IMR-90 (cell line): ENCODE data around the gene ZNF248. TPM values are rescaled to one million over a fixed set of nuclear protein-coding genes. Genes with fewer than 3 reads are reported as not detected.

Experiments used
- ATAC-seq: fragments of 200-7000 bp; cut with Tn5 transposase; 2 replicates; pipeline ENCODE4 v1.9.1; 2020; ENCODE audit warnings: low read depth, mild to moderate bottlenecking, moderate library complexity
- BruUV-seq: library from RNA; stranded (reverse); fragments of 400-500 nt; replicated peaks from 2 replicates; lab custom pipeline; 2021; lab: Mats Ljungman, UMichigan
- CTCF ChIA-PET: fragments of 300-600 bp; formaldehyde crosslinking; extraction: SDS; loops from one replicate; lab custom pipeline; 2021; ENCODE audit warnings: antibody characterized with exemption; lab: Yijun Ruan, JAX
- POLR2A ChIA-PET: fragments of 300-600 bp; sonication (Branson Sonifier 250); formaldehyde crosslinking; loops from one replicate; lab custom pipeline; 2022; ENCODE audit warnings: antibody characterized with exemption; ENCODE audit not compliant: unreplicated experiment; lab: Charles Lee
- DNase-seq: peaks from one replicate; pipeline ENCODE4 v3.0.0; 2013
- H2AFZ ChIP-seq: replicated peaks from 2 replicates; pipeline ENCODE3; 2013; ENCODE audit warnings: low read length, mild to moderate bottlenecking; ENCODE audit not compliant: poor library complexity
- H2AK5ac ChIP-seq: 2 replicates; pipeline ENCODE4 v1.6.1; 2013; ENCODE audit warnings: low read depth, low read length, inconsistent platforms
- H2AK9ac ChIP-seq: replicated peaks from 2 replicates; pipeline ENCODE3; 2013; ENCODE audit warnings: mild to moderate bottlenecking, low read depth, low read length, moderate library complexity; ENCODE audit not compliant: poor library complexity
- H2BK120ac ChIP-seq: 2 replicates; pipeline ENCODE4 v1.6.1; 2013; ENCODE audit warnings: low read depth, low read length, inconsistent platforms
- H2BK15ac ChIP-seq: 3 replicates; pipeline ENCODE4 v1.6.1; 2013; ENCODE audit warnings: low read depth, low read length, inconsistent platforms
- H2BK20ac ChIP-seq: 2 replicates; pipeline ENCODE4 v1.6.1; 2013; ENCODE audit warnings: low read depth, mild to moderate bottlenecking, inconsistent platforms, low read length, moderate library complexity
- H2BK5ac ChIP-seq: 2 replicates; pipeline ENCODE4 v1.6.1; 2013; ENCODE audit warnings: mild to moderate bottlenecking, low read depth, low read length, inconsistent platforms; ENCODE audit not compliant: poor library complexity, severe bottlenecking
- H3K14ac ChIP-seq: replicated peaks from 2 replicates; pipeline ENCODE4 v1.6.1; 2013; ENCODE audit warnings: low read depth, low read length, inconsistent platforms
- H3K18ac ChIP-seq: 2 replicates; pipeline ENCODE4 v1.6.1; 2013; ENCODE audit warnings: low read depth, low read length, control low read depth
- H3K23ac ChIP-seq: 2 replicates; pipeline ENCODE4 v1.6.1; 2013; ENCODE audit warnings: low read depth, low read length, inconsistent platforms
- H3K27ac ChIP-seq: 2 replicates; pipeline ENCODE4 v1.5.1; 2013; ENCODE audit warnings: mild to moderate bottlenecking, control low read depth, low read length; ENCODE audit not compliant: insufficient read depth
- H3K27me3 ChIP-seq: 2 replicates; pipeline ENCODE4 v1.6.1; 2013; ENCODE audit warnings: low read length; ENCODE audit not compliant: control insufficient read depth, insufficient read depth
- H3K36me3 ChIP-seq: 2 replicates; pipeline ENCODE4 v1.6.1; 2013; ENCODE audit warnings: low read length, mixed read lengths; ENCODE audit not compliant: control insufficient read depth, insufficient read depth
- H3K4ac ChIP-seq: 2 replicates; pipeline ENCODE4 v1.6.1; 2013; ENCODE audit warnings: low read depth, low read length, inconsistent platforms
- H3K4me1 ChIP-seq: 2 replicates; pipeline ENCODE4 v1.6.1; 2013; ENCODE audit warnings: low read length, mixed read lengths; ENCODE audit not compliant: control insufficient read depth, insufficient read depth
- H3K4me2 ChIP-seq: 2 replicates; pipeline ENCODE4 v1.6.1; 2013; ENCODE audit warnings: low read depth, mild to moderate bottlenecking, control low read depth, low read length, moderate library complexity
- H3K4me3 ChIP-seq: 2 replicates; pipeline ENCODE4 v1.5.1; 2013; ENCODE audit warnings: low read depth, mild to moderate bottlenecking, control low read depth, low read length, moderate library complexity; ENCODE audit not compliant: insufficient read depth
- H3K56ac ChIP-seq: 2 replicates; pipeline ENCODE4 v1.6.1; 2013; ENCODE audit warnings: low read length, inconsistent platforms; ENCODE audit not compliant: insufficient read depth; ENCODE audit errors: extremely low read depth
- H3K79me1 ChIP-seq, 2 experiments: 2 replicates each; pipeline ENCODE4 v1.6.1; 2013; ENCODE audit warnings: low read length in 2 of 2, inconsistent platforms in 1 of 2, low read depth in 1 of 2
- H3K9ac ChIP-seq: 2 replicates; pipeline ENCODE4 v1.6.1; 2013; ENCODE audit warnings: low read depth, low read length, control low read depth
- H3K9me1 ChIP-seq: 2 replicates; pipeline ENCODE4 v1.6.1; 2013; ENCODE audit warnings: low read length, inconsistent platforms; ENCODE audit not compliant: insufficient read depth
- H3K9me3 ChIP-seq: 2 replicates; pipeline ENCODE4 v1.6.1; 2013; ENCODE audit warnings: low read length; ENCODE audit not compliant: control insufficient read depth, insufficient read depth
- H4K20me1 ChIP-seq: 2 replicates; pipeline ENCODE4 v1.6.1; 2013; ENCODE audit warnings: low read length, inconsistent platforms; ENCODE audit not compliant: insufficient read depth
- H4K5ac ChIP-seq: 2 replicates; pipeline ENCODE4 v1.6.1; 2013; ENCODE audit warnings: mild to moderate bottlenecking, low read depth, low read length, control low read depth
- H4K8ac ChIP-seq, 2 experiments: 2 replicates each; pipeline ENCODE4 v1.6.1; 2013; ENCODE audit warnings: low read depth in 2 of 2, low read length in 2 of 2, control low read depth in 1 of 2, inconsistent platforms in 1 of 2
- H4K91ac ChIP-seq: 2 replicates; pipeline ENCODE4 v1.6.1; 2013; ENCODE audit warnings: low read depth, low read length, inconsistent platforms; ENCODE audit not compliant: insufficient read depth
- POLR2A ChIP-seq: IDR thresholded peaks from 2 replicates; pipeline ENCODE4 v1.6.1; 2012; ENCODE audit warnings: mild to moderate bottlenecking, low read depth, low read length
- WGBS, 2 experiments: methylation state at CpG; one replicate each; pipeline versions ENCODE4 v1.1.5 to v1.1.7; 2013; ENCODE audit warnings: missing lambda C conversion rate in 2 of 2; ENCODE audit not compliant: insufficient read length in 1 of 2; ENCODE audit errors: extremely low coverage in 2 of 2; 5-methylcytosine and 5-hydroxymethylcytosine counted together
- dilution Hi-C: fragments of 300-500 bp; cut with HindIII; formaldehyde crosslinking; loops from one replicate; pipeline ENCODE4 v1.14.3; 2018; ENCODE audit warnings: low sequenced_read_pairs; ENCODE audit not compliant: unreplicated experiment
- in situ Hi-C: fragments of 300-500 bp; cut with MboI; formaldehyde crosslinking; loops from 3 replicates; pipeline ENCODE4 v1.14.3; 2019; ENCODE audit warnings: low sequenced_read_pairs, inconsistent platforms, mixed read lengths
- intact Hi-C: fragments of 100-400 bp; cut with micrococcal nuclease; formaldehyde crosslinking; loops from 2 replicates; pipeline ENCODE4 v1.10.0; 2022
- polyA plus RNA-seq, 3 experiments: library from polyadenylated mRNA; depleted of rRNA; stranded (reverse); fragments of >200 nt; gene quantifications; 2 replicates each; pipeline ENCODE4 v1.2.3, GENCODE V29; 2012; ENCODE audit warnings: low replicate concordance in 1 of 3
- total RNA-seq: library from RNA; depleted of rRNA; stranded (reverse); fragments of >200 nt; gene quantifications from 2 replicates; pipeline ENCODE4 v1.2.3, GENCODE V29; 2012

The ZNF248 gene
- total and polyA plus RNA-seq, 2 of the 4 experiments (the other 2 are of a cell fraction) = 5.1 to 5.7 TPM

- TF ChIP-seq POLR2A = no peak
- H2BK15ac ChIP-seq = no peak overlapping the region
- H3K36me3 ChIP-seq = no peaks in the 10 kb centered on the region
- DNase-seq = no peak
- H2BK120ac ChIP-seq = no peak overlapping the region
- no peak overlapping the region for H2AK9ac ChIP-seq
- no peak overlapping the region for H2AFZ ChIP-seq
- no peak overlapping the region for H3K23ac ChIP-seq
- peak; percentile 32; the same call in 1 of the 2 replicates for ATAC-seq
- dilution Hi-C loops = no loop called here
- H2AK5ac ChIP-seq = no peak overlapping the region
- H4K8ac ChIP-seq = no peak overlapping the region
- H4K20me1 ChIP-seq = no peaks in the 10 kb centered on the region
- no peak overlapping the region for H3K9ac ChIP-seq
- no peak overlapping the region for H3K27ac ChIP-seq
- no peak overlapping the region for H3K14ac ChIP-seq
- no peak overlapping the region for H4K5ac ChIP-seq
- BruUV-seq = no TSS peak
- CTCF ChIA-PET = no interaction called here
- no peak overlapping the region for H3K56ac ChIP-seq
- H3K4me3 ChIP-seq = no peak overlapping the region
- no peak overlapping the region for H3K4me2 ChIP-seq
- in situ Hi-C loops = no loop called here
- H3K27me3 ChIP-seq = no peaks in the 10 kb centered on the region
- no peak overlapping the region for H2BK5ac ChIP-seq
- intact Hi-C loops = no loop called here
- 0 out of 2 replicates have a peak, but pooled peaks cover 2% of the 10 kb centered on the region for H3K9me3 ChIP-seq
- POLR2A ChIA-PET = no interaction called here
- H4K91ac ChIP-seq = no peak overlapping the region
- H2BK20ac ChIP-seq = no peak overlapping the region
- no peaks in the 10 kb centered on the region for H3K4me1 ChIP-seq
- 0% methylated on average over 1 of the region's 3 CpGs; no CpG with 5 or more reads in 1 of the 2 experiments for WGBS, 2 experiments
- H3K18ac ChIP-seq = no peak overlapping the region
- no peaks in the 10 kb centered on the region for H3K79me1 ChIP-seq
- H3K4ac ChIP-seq = no peak overlapping the region
- no peaks in the 10 kb centered on the region for H3K9me1 ChIP-seq
Measured at GRCh38 chr10:37803269-37803668, 54.1 kb downstream of the ZNF248 start.
